Ishikawa (cell line): ENCODE data around the gene CCDC134.

Experiments
- CEBPB ChIP-seq: IDR thresholded peaks from 2 replicates; pipeline ENCODE4 v1.6.1; 2012
- CREB1 ChIP-seq: IDR thresholded peaks from 2 replicates; pipeline ENCODE4 v1.6.1; 2012; ENCODE audit warnings: low read depth
- EGR1 ChIP-seq: IDR thresholded peaks from 2 replicates; pipeline ENCODE4 v1.6.1; 2012
- EP300 ChIP-seq: IDR thresholded peaks from 2 replicates; pipeline ENCODE4 v1.6.1; 2012; ENCODE audit warnings: borderline replicate concordance
- FOXM1 ChIP-seq: IDR thresholded peaks from 2 replicates; pipeline ENCODE4 v1.6.1; 2012; ENCODE audit warnings: low read depth, borderline replicate concordance
- MAX ChIP-seq: IDR thresholded peaks from 2 replicates; pipeline ENCODE4 v1.6.1; 2012
- NFIC ChIP-seq: IDR thresholded peaks from 2 replicates; pipeline ENCODE4 v1.6.1; 2012
- RAD21 ChIP-seq: IDR thresholded peaks from 2 replicates; pipeline ENCODE4 v1.6.1; 2012; ENCODE audit warnings: low read depth
- REST ChIP-seq: IDR thresholded peaks from 2 replicates; pipeline ENCODE4 v1.6.1; 2012; ENCODE audit warnings: low read depth, mild to moderate bottlenecking
- TAF1 ChIP-seq: IDR thresholded peaks from 2 replicates; pipeline ENCODE4 v1.6.1; 2012; ENCODE audit warnings: low read depth, mild to moderate bottlenecking
- TCF12 ChIP-seq: IDR thresholded peaks from 2 replicates; pipeline ENCODE4 v1.6.1; 2012; ENCODE audit warnings: low read depth
- TEAD4 ChIP-seq: IDR thresholded peaks from 2 replicates; pipeline ENCODE4 v1.6.1; 2012
- USF1 ChIP-seq: IDR thresholded peaks from 2 replicates; pipeline ENCODE4 v1.6.1; 2012
- YY1 ChIP-seq: IDR thresholded peaks from 2 replicates; pipeline ENCODE4 v1.6.1; 2012; ENCODE audit warnings: low read depth
- ZBTB7A ChIP-seq: IDR thresholded peaks from 2 replicates; pipeline ENCODE4 v1.6.1; 2012; ENCODE audit warnings: low read depth

Gene CCDC134

GRCh38 chr22:41857155-41857859 is 56.8 kb downstream of the CCDC134 start:
- no peak for TF ChIP-seq CREB1
- TF ChIP-seq EP300, result no peak
- peak; percentile 37; the same call in 1 of the 2 replicates for TF ChIP-seq RAD21

DNA sequence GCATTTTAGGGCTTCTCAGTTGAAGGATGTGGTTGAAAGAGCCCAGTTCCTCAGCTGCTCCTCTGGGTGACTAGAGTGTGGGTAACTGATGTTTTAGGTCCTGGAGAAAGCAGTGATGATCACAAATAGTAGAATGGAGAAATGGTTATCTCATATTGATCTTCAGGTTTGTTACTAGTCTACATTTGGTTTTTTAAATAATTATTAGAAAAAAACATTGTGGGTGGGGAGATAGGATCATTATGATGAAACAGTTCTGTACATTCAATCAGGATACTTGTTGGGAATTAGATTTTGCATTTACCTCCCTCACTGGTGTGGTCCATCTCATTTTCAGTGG is 57.4 kb downstream of the CCDC134 start:
- TF ChIP-seq REST (no peak), EGR1 (no peak), YY1 (no peak), TCF12 (no peak), CEBPB (no peak), CREB1 (no peak), RAD21 (no peak)

- TF ChIP-seq TEAD4 (no peak), EGR1 (no peak), NFIC (no peak), ZBTB7A (no peak), TCF12 (no peak), CREB1 (no peak), TAF1 (no peak), REST (no peak), FOXM1 (no peak), CEBPB (no peak), YY1 (no peak), RAD21 (no peak), USF1 (no peak), MAX (no peak), EP300 (no peak)
These were observed 61.7 kb downstream of the CCDC134 start for GRCh38 chr22:41862160-41862529.

GRCh38 chr22:41862530-41863266 is 62.2 kb downstream of the CCDC134 start:
- no peak for TF ChIP-seq TAF1
- TF ChIP-seq CREB1, result no peak
- TF ChIP-seq RAD21, result no peak

GRCh38 chr22:41863472-41863871 is 63.0 kb downstream of the CCDC134 start:
- TF ChIP-seq EGR1 (no peak), REST (no peak), EP300 (no peak), FOXM1 (no peak), RAD21 (no peak), ZBTB7A (no peak), NFIC (no peak), YY1 (no peak), MAX (no peak), TEAD4 (no peak), USF1 (no peak), CREB1 (no peak), TAF1 (no peak), TCF12 (no peak), CEBPB (no peak)
